Neural crest cell (in vitro differentiated cells): ENCODE data around the gene TDO2. TPM values are rescaled to one million over a fixed set of nuclear protein-coding genes. Genes with fewer than 3 reads are reported as not detected.

Experiments
- DNase-seq: peaks from one replicate; pipeline ENCODE4 v3.0.0; 2021; ENCODE audit warnings: low read depth, mixed read lengths, low spot score
- H3K27ac Mint-ChIP-seq: one replicate; pipeline ENCODE4 v1.8.0; 2021; ENCODE audit warnings: mild to moderate bottlenecking, mixed read lengths; ENCODE audit not compliant: unreplicated experiment
- H3K27me3 Mint-ChIP-seq: 2 replicates; pipeline ENCODE4 v1.8.0; 2021; ENCODE audit warnings: low read depth, mild to moderate bottlenecking, mixed read lengths
- H3K36me3 Mint-ChIP-seq: 2 replicates; pipeline ENCODE4 v1.8.0; 2021; ENCODE audit warnings: low read depth, mild to moderate bottlenecking, mixed read lengths
- H3K4me1 Mint-ChIP-seq: 2 replicates; pipeline ENCODE4 v1.8.0; 2021; ENCODE audit warnings: mixed read lengths
- H3K4me3 Mint-ChIP-seq: one replicate; pipeline ENCODE4 v1.8.0; 2021; ENCODE audit warnings: mild to moderate bottlenecking, mixed read lengths
- H3K9me3 Mint-ChIP-seq: 2 replicates; pipeline ENCODE4 v1.8.0; 2021; ENCODE audit warnings: mixed read lengths
- CTCF ChIP-seq: fragments of 200-600 bp; sonication (generic); conservative IDR thresholded peaks from 2 replicates; pipeline ENCODE4 v1.5.0; 2021; ENCODE audit warnings: antibody characterized with exemption, mild to moderate bottlenecking
- total RNA-seq: library from RNA; stranded (reverse); gene quantifications from 2 replicates; pipeline ENCODE4 v1.2.1, GENCODE V29; 2021

The TDO2 gene
- total RNA-seq, 1 donor from 2014 or later = not detected

DNA sequence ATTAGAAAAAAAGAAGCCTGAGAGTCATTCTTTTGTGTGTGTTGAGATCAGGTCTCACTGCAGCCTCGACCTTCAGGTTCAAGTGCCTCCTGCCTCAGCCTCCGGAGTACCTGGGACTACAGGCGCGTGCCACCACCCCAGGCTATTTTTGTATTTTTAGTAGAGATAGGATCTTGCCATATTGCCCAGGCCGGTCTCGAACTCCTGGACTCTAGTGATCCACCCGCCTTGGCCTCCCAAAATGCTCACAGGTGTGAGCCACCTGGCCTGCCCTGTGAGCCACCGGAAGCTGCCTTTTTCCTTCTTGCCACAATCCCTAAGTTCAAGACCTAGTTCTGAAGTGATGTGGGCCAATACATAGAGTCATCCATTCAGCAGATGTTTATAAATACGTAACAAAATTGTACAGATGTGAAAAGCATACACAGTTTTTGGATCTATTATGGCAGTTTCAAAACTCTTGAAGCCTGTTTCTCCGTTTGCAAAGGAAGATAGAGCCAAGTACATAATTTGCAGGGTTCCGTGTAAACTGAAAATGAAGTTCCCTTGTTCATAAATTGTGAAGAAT is 50.7 kb downstream of the TDO2 start:
- no peak for DNase-seq
- Mint-ChIP-seq H3K4me3 (peak overlapping the region; percentile 75), H3K27me3 (no peaks in the 10 kb centered on the region), H3K27ac (no peak overlapping the region), H3K36me3 (no peaks in the 10 kb centered on the region), H3K9me3 (peaks cover 4% of the 10 kb centered on the region), H3K4me1 (peaks cover 5% of the 10 kb centered on the region)
- no peak for TF ChIP-seq CTCF

DNA sequence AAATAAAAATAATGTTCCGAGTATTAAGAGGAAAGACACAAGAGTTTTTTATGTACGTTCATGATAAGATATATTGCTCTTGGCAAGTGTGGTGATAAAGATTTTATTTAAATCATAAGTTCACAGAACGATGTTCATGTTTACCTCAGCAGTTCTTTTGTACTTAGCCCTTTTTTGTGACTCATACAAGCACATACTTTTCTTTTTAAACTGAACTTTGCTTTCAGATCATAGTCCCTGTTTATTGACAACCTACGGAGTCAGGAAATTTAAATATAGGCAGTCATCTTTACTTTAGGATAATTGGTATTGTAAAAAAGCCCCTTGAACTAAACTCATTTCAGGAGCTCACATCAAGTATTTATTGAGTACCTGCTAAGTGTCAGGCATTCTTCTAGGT is 51.4 kb downstream of the TDO2 start:
- H3K9me3 Mint-ChIP-seq = peaks cover 4% of the 10 kb centered on the region
- peaks cover 5% of the 10 kb centered on the region for H3K4me1 Mint-ChIP-seq
- H3K27me3 Mint-ChIP-seq = no peaks in the 10 kb centered on the region
- H3K36me3 Mint-ChIP-seq = no peaks in the 10 kb centered on the region
- TF ChIP-seq CTCF = no peak
- DNase-seq = no peak
- H3K4me3 Mint-ChIP-seq = no peak overlapping the region
- no peak overlapping the region for H3K27ac Mint-ChIP-seq

GRCh38 chr4:155956461-155956860 is 53.0 kb downstream of the TDO2 start:
- Mint-ChIP-seq H3K4me3 (peak overlapping the region; percentile 14), H3K27ac (no peak overlapping the region), H3K4me1 (peaks cover 5% of the 10 kb centered on the region), H3K9me3 (peaks cover 4% of the 10 kb centered on the region), H3K27me3 (no peaks in the 10 kb centered on the region), H3K36me3 (no peaks in the 10 kb centered on the region)
- no peak for DNase-seq
- TF ChIP-seq CTCF = no peak

DNA sequence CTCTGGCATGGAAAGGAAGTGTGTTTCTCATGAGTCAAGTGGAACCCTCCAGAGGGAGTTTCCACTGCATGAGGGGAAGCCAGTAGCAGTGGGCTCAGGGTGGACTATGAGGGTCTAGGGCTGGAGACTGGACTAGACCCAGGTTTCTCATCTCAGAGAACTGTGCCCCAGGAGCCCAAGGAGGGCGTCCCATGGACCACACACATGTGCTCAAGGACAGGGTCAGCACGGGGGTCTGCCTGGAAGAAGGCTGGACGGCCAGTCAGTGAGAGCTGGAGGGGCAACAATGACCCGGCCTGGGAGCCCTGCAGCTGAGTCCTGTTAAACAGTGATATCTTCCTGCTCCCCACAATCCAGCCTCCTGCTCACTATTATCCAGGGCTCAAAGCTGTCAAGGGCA is 55.9 kb downstream of the TDO2 start:
- H3K9me3 Mint-ChIP-seq = peaks cover under 1% of the 10 kb centered on the region
- no peak overlapping the region for H3K4me3 Mint-ChIP-seq
- no peak for DNase-seq
- H3K36me3 Mint-ChIP-seq = no peaks in the 10 kb centered on the region
- no peak overlapping the region for H3K27ac Mint-ChIP-seq
- H3K4me1 Mint-ChIP-seq = no peaks in the 10 kb centered on the region
- no peak for TF ChIP-seq CTCF
- H3K27me3 Mint-ChIP-seq = no peaks in the 10 kb centered on the region

DNA sequence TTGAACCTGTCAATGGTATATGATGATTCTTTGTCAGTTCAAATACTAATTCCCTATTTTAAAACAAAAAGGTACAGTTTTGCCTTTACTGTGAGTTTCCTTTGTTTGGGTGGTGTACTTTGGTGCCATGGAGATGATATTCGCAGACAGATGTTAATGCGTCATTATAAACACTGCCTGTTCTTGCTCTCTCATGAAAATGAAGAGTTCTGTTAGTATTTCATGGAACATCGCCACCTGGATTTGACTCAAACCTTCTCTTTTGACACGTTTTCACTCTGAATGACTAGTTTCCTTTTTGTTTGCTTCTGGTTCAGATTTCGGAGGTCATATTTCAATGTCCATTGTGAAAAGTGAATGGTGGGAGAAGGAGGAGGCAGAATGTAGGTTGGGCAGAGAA is 57.0 kb downstream of the TDO2 start:
- Mint-ChIP-seq H3K9me3 (no peaks in the 10 kb centered on the region), H3K4me3 (no peak overlapping the region), H3K36me3 (no peaks in the 10 kb centered on the region), H3K4me1 (no peaks in the 10 kb centered on the region), H3K27ac (no peak overlapping the region), H3K27me3 (no peaks in the 10 kb centered on the region)
- TF ChIP-seq CTCF = no peak
- DNase-seq = no peak
